Measurements from ENCODE around the gene CPT1B. TPM values are rescaled to one million over a fixed set of nuclear protein-coding genes. Genes with fewer than 3 reads are reported as not detected.

The CPT1B gene
- total RNA-seq, 4 donors from 2014 or later = 3.5 to 17.6 (median 8.2) TPM

DNA sequence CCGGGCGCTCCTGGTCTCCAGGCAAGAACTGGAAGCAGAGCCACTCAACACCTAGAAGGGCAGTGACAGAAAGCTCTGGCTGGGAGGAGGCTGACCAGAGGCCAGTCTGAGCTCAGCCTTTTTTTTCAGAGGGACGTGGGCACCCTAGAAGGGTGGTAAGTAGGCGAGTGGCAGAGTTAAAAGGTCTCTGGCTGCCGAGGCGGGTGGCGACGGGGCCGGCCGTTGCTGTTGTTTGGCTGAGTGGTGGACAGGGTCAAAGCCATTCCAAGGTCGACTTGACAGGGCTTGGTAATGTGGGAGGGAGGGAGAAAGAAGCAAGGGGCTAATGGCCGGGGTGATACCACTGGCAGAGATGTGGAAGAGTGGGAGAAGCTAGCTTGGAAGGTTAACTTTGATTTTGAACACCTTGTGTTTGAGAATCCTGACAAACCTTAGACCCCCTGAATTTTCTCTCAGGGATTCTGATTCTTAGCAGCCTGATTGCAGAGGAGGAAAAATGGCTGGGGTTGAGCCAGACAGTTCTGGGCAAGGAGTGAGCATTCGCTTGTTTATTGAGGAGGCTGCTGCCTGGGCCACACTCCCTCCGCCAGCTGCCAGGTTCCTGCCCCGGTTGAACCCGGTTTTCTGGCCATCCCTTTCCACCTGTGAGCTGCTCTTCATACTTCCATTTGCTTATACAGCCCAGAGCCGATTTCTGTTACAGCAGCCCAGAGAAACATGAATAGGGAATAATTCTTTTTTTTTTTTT lies 14.6 kb downstream of the CPT1B start:
- DNase-seq = no peak
- Histone ChIP-seq H3K27me3 (no peaks in the 10 kb centered on the region), H3K9me3 (no peaks in the 10 kb centered on the region), H3K27ac (peak overlapping the region; percentile 80 to 87 (median 84)), H3K4me1 (peaks cover 0 to 35% (median 14%) of the 10 kb centered on the region in 3 donors), H3K36me3 (peaks cover 0 to 13% (median 0%) of the 10 kb centered on the region in 3 donors), H3K4me3 (peak overlapping the region; percentile 51 to 73 (median 57))
- WGBS, 2 donors = 15 to 20% methylated on average over 17 of the region's 17 CpGs
- TF ChIP-seq POLR2A (IDR thresholded peaks at IDR 0.05) = no peak
- TF ChIP-seq CTCF (IDR thresholded peaks at IDR 0.05) = no peak
- intact Hi-C loops (cut with DNase I) = no loop called here

DNA sequence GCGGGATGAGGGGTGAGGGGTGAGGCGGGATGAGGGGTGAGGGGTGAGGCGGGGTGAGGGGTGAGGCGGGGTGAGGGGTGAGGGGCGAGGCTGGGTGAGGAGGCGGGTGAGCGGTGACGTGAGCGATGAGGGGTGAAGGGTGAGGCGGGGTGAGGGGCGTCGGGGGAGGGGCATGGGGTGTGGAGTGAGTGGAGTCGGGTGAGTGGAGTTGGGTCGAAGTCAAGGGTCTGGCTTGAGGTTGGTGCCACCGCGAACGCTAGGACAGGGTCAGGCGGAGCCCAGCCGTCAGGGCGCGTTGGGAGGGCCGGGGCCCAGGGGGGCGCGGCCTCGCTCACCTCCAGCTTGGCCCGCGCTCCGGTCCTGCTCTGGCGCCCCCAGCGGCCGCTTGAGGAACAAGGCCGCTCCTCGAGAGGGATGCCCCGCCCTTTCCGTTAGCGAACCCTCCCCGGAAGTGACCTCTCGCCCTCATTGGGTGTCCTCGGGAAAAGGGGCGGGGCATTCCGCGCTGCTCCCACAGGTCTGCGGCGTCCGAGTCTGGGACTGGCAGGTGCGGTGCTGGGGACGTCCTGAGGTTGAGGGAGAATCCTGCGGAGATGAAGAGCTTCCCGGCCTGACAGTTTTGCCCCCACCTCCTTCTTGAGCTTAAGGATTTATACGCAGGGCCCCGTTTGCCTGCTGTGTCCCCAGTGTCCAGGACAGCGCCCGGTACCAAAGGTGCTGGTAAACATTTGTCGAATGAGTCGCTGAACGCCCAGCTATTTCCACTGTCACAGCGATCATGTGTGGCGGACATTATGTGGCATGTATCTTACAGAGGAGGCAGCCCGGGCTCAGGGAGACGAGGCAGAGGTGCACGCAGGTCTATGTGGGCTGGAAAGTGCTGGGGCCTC lies 15.5 kb downstream of the CPT1B start, which contains the start of gene SYCE3:
SYCE3 (minus strand) TSS at position 397 of the 890 bp plus-strand sequence. CDS start 6,514 bp downstream, outside the sequence.
- TF ChIP-seq CTCF (IDR thresholded peaks at IDR 0.05) = peak; percentile 95 to 99 (median 97)
- peak in 3 of 4 donors; percentile 52 to 86 (median 62) for TF ChIP-seq POLR2A (IDR thresholded peaks at IDR 0.05)

DNA sequence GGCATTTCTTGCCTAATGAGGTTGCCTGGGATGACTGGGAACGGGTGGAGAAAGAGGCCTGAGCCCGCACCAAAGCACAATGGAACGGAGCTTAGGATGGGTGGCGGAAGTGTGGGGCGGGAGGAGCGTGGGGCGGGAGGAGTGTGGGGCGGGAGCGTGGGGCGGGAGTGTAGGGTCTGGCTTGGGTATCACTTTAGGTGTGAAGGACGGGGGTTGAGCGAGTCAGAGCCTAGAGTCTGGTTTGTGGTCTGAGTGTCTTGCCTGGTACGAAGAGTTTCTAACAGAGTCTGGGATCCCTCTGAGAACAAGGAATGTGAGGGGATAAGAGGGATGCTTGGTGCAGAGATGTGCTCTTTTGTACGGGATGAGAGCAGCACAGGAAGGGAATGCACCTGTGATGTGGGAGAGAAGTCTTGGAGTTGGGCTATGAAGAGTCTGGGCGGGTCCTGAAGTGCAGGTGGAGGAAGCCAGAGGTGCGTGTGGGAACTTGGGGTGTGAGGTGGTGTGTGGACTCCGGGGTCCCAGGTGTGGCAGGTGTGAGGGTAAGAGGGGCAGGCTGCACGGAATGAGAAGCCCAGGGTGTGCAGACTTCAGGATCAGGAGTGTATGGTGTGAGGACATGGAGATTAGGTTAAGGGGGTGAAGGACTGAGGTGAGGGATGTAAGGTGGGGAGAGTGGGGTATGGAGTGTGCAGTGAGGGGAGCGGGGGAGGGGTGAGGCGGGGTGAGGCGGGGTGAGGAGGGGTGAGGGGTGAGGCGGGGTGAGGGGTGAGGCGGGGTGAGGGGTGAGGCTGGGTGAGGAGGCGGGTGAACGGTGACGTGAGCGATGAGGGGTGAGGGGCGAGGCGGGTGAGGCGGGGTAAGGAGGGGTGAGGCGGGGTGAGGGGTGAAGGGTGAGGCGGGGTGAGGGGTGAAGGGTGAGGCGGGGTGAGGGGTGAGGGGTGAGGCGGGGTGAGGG lies 16.5 kb downstream of the CPT1B start:
- 64 to 66% methylated on average over 18 of the region's 34 CpGs for WGBS, 2 donors
- H3K4me3 ChIP-seq = no peak overlapping the region
- intact Hi-C loops (cut with DNase I) = no loop called here
- H3K27me3 ChIP-seq = no peaks in the 10 kb centered on the region
- no peak for DNase-seq
- H3K36me3 ChIP-seq = no peaks in the 10 kb centered on the region
- H3K27ac ChIP-seq = peak overlapping the region in 2 of 4 donors; percentile 21 to 55
- peaks cover 0 to 30% (median 14%) of the 10 kb centered on the region in 3 donors for H3K4me1 ChIP-seq
- TF ChIP-seq POLR2A (IDR thresholded peaks at IDR 0.05) = no peak
- no peak for TF ChIP-seq CTCF (IDR thresholded peaks at IDR 0.05)
- H3K9me3 ChIP-seq = no peaks in the 10 kb centered on the region

More for the DNA sequence above, 15.5 kb downstream of the CPT1B start, which contains the start of gene SYCE3:
- peaks cover 0 to 32% (median 14%) of the 10 kb centered on the region in 3 donors for H3K4me1 ChIP-seq
- peak within 1 kb of the TSS; percentile 80 to 87 (median 84) for H3K27ac ChIP-seq
- H3K27me3 ChIP-seq = no peaks in the 10 kb centered on the region
- peak within 1 kb of the TSS; percentile 51 to 73 (median 57) for H3K4me3 ChIP-seq
- intact Hi-C loops (cut with DNase I) = no loop called here
- H3K36me3 ChIP-seq = peaks cover 0 to 6% (median 0%) of the 10 kb centered on the region in 3 donors
- DNase-seq = peak; percentile 84
- 7% methylated on average over 24 to 25 of the region's 61 CpGs for WGBS, 2 donors
- H3K9me3 ChIP-seq = no peaks in the 10 kb centered on the region

GRCh38 chr22:50560034-50560433 lies 18.2 kb downstream of the CPT1B start:
- WGBS, 2 donors = 33 to 57% methylated on average over 3 of the region's 3 CpGs
- Histone ChIP-seq H3K27me3 (no peaks in the 10 kb centered on the region), H3K4me1 (peaks cover 0 to 30% (median 14%) of the 10 kb centered on the region in 3 donors), H3K4me3 (no peak overlapping the region), H3K9me3 (no peaks in the 10 kb centered on the region), H3K27ac (peak overlapping the region in 3 of 4 donors; percentile 32 to 40 (median 34)), H3K36me3 (no peaks in the 10 kb centered on the region)
- TF ChIP-seq POLR2A (IDR thresholded peaks at IDR 0.05) (no peak), CTCF (IDR thresholded peaks at IDR 0.05) (no peak)
- intact Hi-C loops (cut with DNase I) = no loop called here
- no peak for DNase-seq

Data from esophagus squamous epithelium (tissue), 5 donors.